Smooth muscle cell (in vitro differentiated cells): ENCODE data around the gene TIFAB. TPM values are rescaled to one million over a fixed set of nuclear protein-coding genes. Genes with fewer than 3 reads are reported as not detected.

ENCODE experiments used
- DNase-seq: peaks from one replicate; lab custom pipeline; 2025; ENCODE audit not compliant: unreplicated experiment; lab: John Stamatoyannopoulos, UW
- H2AFZ ChIP-seq: fragments of 200-600 bp; sonication (generic); 2 replicates; pipeline ENCODE4 v1.6.0; 2016; ENCODE audit warnings: antibody characterized with exemption, low read depth, mild to moderate bottlenecking
- H3F3A ChIP-seq: fragments of 200-600 bp; sonication (generic); 2 replicates; pipeline ENCODE4 v1.6.0; 2017; ENCODE audit warnings: antibody characterized with exemption, low read depth
- H3K27ac ChIP-seq: fragments of 200-600 bp; sonication (generic); 2 replicates; pipeline ENCODE4 v1.5.1; 2016; ENCODE audit warnings: low read depth, mild to moderate bottlenecking
- H3K27me3 ChIP-seq: fragments of 200-600 bp; sonication (generic); 2 replicates; pipeline ENCODE4 v1.6.1; 2016; ENCODE audit warnings: low read depth, mild to moderate bottlenecking
- H3K36me3 ChIP-seq: fragments of 200-600 bp; sonication (generic); 2 replicates; pipeline ENCODE4 v1.5.1; 2016; ENCODE audit warnings: low read depth
- H3K4me1 ChIP-seq: fragments of 200-600 bp; sonication (generic); 2 replicates; pipeline ENCODE4 v1.5.1; 2016; ENCODE audit warnings: low read depth
- H3K4me2 ChIP-seq: fragments of 200-600 bp; sonication (generic); 2 replicates; pipeline ENCODE4 v1.6.0; 2016; ENCODE audit warnings: mild to moderate bottlenecking
- H3K4me3 ChIP-seq: fragments of 200-600 bp; sonication (generic); 2 replicates; pipeline ENCODE4 v1.5.1; 2016; ENCODE audit warnings: mild to moderate bottlenecking
- H3K79me2 ChIP-seq: fragments of 200-600 bp; sonication (generic); 2 replicates; pipeline ENCODE4 v1.6.0; 2016; ENCODE audit warnings: low read depth, mild to moderate bottlenecking
- H3K9ac ChIP-seq: fragments of 200-600 bp; sonication (generic); 2 replicates; pipeline ENCODE4 v1.6.0; 2016; ENCODE audit warnings: low read depth
- H3K9me3 ChIP-seq: fragments of 200-600 bp; sonication (generic); replicated peaks from 2 replicates; pipeline ENCODE4 v1.5.1; 2016; ENCODE audit warnings: low read depth
- H4K20me1 ChIP-seq: fragments of 200-600 bp; sonication (generic); 2 replicates; pipeline ENCODE4 v1.6.0; 2016; ENCODE audit warnings: low read depth
- CTCF ChIP-seq: fragments of 200-600 bp; sonication (generic); IDR thresholded peaks from 2 replicates; pipeline ENCODE4 v1.5.1; 2017; ENCODE audit warnings: borderline replicate concordance, mild to moderate bottlenecking, antibody characterized with exemption; ENCODE audit not compliant: insufficient read depth, poor library complexity, severe bottlenecking
- WGBS: methylation state at CpG from one replicate; pipeline ENCODE4 v1.1.7; 2016; ENCODE audit warnings: low lambda C conversion rate; 5-methylcytosine and 5-hydroxymethylcytosine counted together
- polyA plus RNA-seq: library from polyadenylated mRNA; unstranded; fragments of >200 nt; fragmentation: Nextera tagmentation; extraction: Ambion mirVana; gene quantifications from 2 replicates; pipeline ENCODE4 v1.2.1, GENCODE V29; 2016
- total RNA-seq: library from RNA; depleted of rRNA; stranded (reverse); fragments of >200 nt; gene quantifications from 2 replicates; pipeline ENCODE4 v1.2.3, GENCODE V29; 2014

Gene TIFAB
- total and polyA plus RNA-seq, 2 experiments from 2014 or later: 0.08 TPM; not detected in 1

DNA sequence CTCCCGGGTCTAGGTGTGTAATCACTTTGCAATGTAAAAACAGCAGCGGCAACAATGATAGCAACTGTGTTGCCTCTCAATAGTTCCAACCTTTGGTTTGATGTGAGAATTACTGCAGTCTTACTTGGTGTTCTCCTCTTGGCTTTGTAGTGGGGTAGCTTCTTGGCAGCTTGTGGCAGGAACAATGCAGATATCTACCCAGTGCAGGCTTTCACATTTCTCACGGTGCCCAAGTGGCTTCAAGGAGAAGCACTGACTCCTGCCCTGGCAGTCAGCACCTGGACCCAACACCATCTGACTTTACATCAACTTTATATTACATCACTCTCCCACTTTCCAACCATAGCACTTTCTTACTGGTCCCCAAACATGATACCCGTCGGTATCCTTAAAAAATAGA lies 28.4 kb upstream of the TIFAB start:
- Histone ChIP-seq H3K79me2 (no peaks in the 10 kb centered on the region), H4K20me1 (no peaks in the 10 kb centered on the region), H3K4me2 (no peak overlapping the region), H3F3A (no peaks in the 10 kb centered on the region), H3K4me3 (no peak overlapping the region), H2AFZ (no peak overlapping the region), H3K9ac (no peak overlapping the region), H3K27me3 (peaks cover 57% of the 10 kb centered on the region), H3K36me3 (no peaks in the 10 kb centered on the region), H3K9me3 (no peaks in the 10 kb centered on the region), H3K27ac (no peak overlapping the region), H3K4me1 (peaks cover 11% of the 10 kb centered on the region)
- DNase-seq: no peak
- no peak for TF ChIP-seq CTCF
- WGBS: 85% methylated on average over 5 of the region's 5 CpGs

GRCh38 chr5:135478938-135479337 lies 26.8 kb upstream of the TIFAB start:
- no peak overlapping the region for H2AFZ ChIP-seq
- H3K4me1 ChIP-seq: peaks cover 11% of the 10 kb centered on the region
- DNase-seq: no peak
- H4K20me1 ChIP-seq: no peaks in the 10 kb centered on the region
- H3K27ac ChIP-seq: no peak overlapping the region
- no peaks in the 10 kb centered on the region for H3K9me3 ChIP-seq
- H3K36me3 ChIP-seq: no peaks in the 10 kb centered on the region
- no peak overlapping the region for H3K4me3 ChIP-seq
- peaks cover 68% of the 10 kb centered on the region for H3K27me3 ChIP-seq
- H3K79me2 ChIP-seq: no peaks in the 10 kb centered on the region
- H3K9ac ChIP-seq: no peak overlapping the region
- WGBS: 52% methylated on average over 4 of the region's 4 CpGs
- TF ChIP-seq CTCF: no peak
- no peak overlapping the region for H3K4me2 ChIP-seq
- H3F3A ChIP-seq: no peaks in the 10 kb centered on the region

GRCh38 chr5:135477613-135478066 lies 25.5 kb upstream of the TIFAB start:
- WGBS: 75% methylated on average over 14 of the region's 14 CpGs
- no peaks in the 10 kb centered on the region for H3K9me3 ChIP-seq
- no peak for TF ChIP-seq CTCF
- H3K4me2 ChIP-seq: no peak overlapping the region
- peaks cover 76% of the 10 kb centered on the region for H3K27me3 ChIP-seq
- H3K36me3 ChIP-seq: no peaks in the 10 kb centered on the region
- peaks cover 11% of the 10 kb centered on the region for H3K4me1 ChIP-seq
- no peaks in the 10 kb centered on the region for H3K79me2 ChIP-seq
- H2AFZ ChIP-seq: no peak overlapping the region
- H4K20me1 ChIP-seq: no peaks in the 10 kb centered on the region
- H3K27ac ChIP-seq: no peak overlapping the region
- DNase-seq: no peak
- no peaks in the 10 kb centered on the region for H3F3A ChIP-seq
- H3K9ac ChIP-seq: no peak overlapping the region
- H3K4me3 ChIP-seq: no peak overlapping the region
